K562 (cell line): ENCODE data around the gene MRPS33. TPM values are rescaled to one million over a fixed set of nuclear protein-coding genes. Genes with fewer than 3 reads are reported as not detected.
A peak's percentile ranks its signal among the peaks of the same experiment; 100 is the strongest.

Experiments used
- ATAC-seq: fragments of 200-7000 bp; cut with Tn5 transposase; 3 replicates; pipeline ENCODE4 v1.9.1; 2020; ENCODE audit warnings: moderate library complexity
- BruUV-seq: library from RNA; stranded (reverse); fragments of 400-500 nt; replicated peaks from 2 replicates; lab custom pipeline; 2021; lab: Mats Ljungman, UMichigan
- CTCF ChIA-PET: fragments of 300-600 bp; formaldehyde crosslinking; extraction: SDS; loops from one replicate; lab custom pipeline; 2021; ENCODE audit warnings: low intra/inter-chr PET ratio; lab: Yijun Ruan, JAX
- POLR2A ChIA-PET: fragments of 300-600, 350-650 bp; sonication (Branson Sonifier 250); formaldehyde crosslinking; extraction: SDS; loops from one replicate; lab custom pipeline; 2021; ENCODE audit warnings: antibody characterized with exemption, inconsistent platforms; lab: Yijun Ruan, JAX
- DNase-seq, 4 experiments: peaks; one replicate each; pipeline versions ENCODE4 v3.0.0 to v3.0.0-alpha.2; 2011 to 2018; ENCODE audit warnings: low spot score in 3 of 4, mixed read lengths in 3 of 4; ENCODE audit errors: extremely low read depth in 1 of 4
- FAIRE-seq: peaks from 2 replicates; lab custom pipeline; 2011; peaks lifted over from hg19 to GRCh38; lab: Jason Lieb, UNC
- H2AFZ ChIP-seq: 2 replicates; pipeline ENCODE4 v1.6.0; 2011; ENCODE audit warnings: low read depth, low read length, control low read depth, inconsistent platforms
- H3K27ac ChIP-seq: fragments of 200-600 bp; 3 replicates; pipeline ENCODE4 v1.8.0; 2011; ENCODE audit warnings: low read depth, mild to moderate bottlenecking, control low read depth, inconsistent platforms, low read length, moderate library complexity, mixed read lengths; ENCODE audit errors: extremely low read depth
- H3K27me3 ChIP-seq, 2 experiments: fragments of 300-600 bp in 1 of 2; 2 replicates in 1 of 2; 3 replicates in 1 of 2; pipeline versions ENCODE4 v1.6.0 to v1.8.0; 2011; ENCODE audit warnings: inconsistent platforms in 2 of 2, low read length in 2 of 2, mild to moderate bottlenecking in 1 of 2, mixed read lengths in 1 of 2, moderate library complexity in 1 of 2; ENCODE audit not compliant: control insufficient read depth in 2 of 2, insufficient read depth in 2 of 2
- H3K36me3 ChIP-seq: fragments of 300-600 bp; 3 replicates; pipeline ENCODE4 v1.8.0; 2011; ENCODE audit warnings: mild to moderate bottlenecking, low read length, inconsistent platforms; ENCODE audit not compliant: control insufficient read depth, insufficient read depth
- H3K4me1 ChIP-seq, 2 experiments: fragments of 200-600 bp in 1 of 2; replicated peaks in 1 of 2; 2 replicates in 1 of 2; 3 replicates in 1 of 2; pipeline versions ENCODE4 v1.5.1 to v1.8.0; 2011; ENCODE audit warnings: inconsistent platforms in 2 of 2, low read length in 2 of 2, mild to moderate bottlenecking in 1 of 2, mixed read lengths in 1 of 2, moderate library complexity in 1 of 2; ENCODE audit not compliant: control insufficient read depth in 2 of 2, insufficient read depth in 2 of 2
- H3K4me2 ChIP-seq: 2 replicates; pipeline ENCODE4 v1.6.1; 2011; ENCODE audit warnings: low read length, control low read depth, inconsistent platforms, mixed read lengths; ENCODE audit not compliant: insufficient read depth
- H3K4me3 ChIP-seq: fragments of 200-600 bp; sonication (generic), shearing (Covaris generic); 2 replicates; pipeline ENCODE4 v1.5.1; 2016; ENCODE audit warnings: control low read depth, inconsistent platforms
- H3K79me2 ChIP-seq: fragments of 200-600 bp; 3 replicates; pipeline ENCODE4 v1.8.0; 2011; ENCODE audit warnings: low read length, inconsistent platforms; ENCODE audit not compliant: control insufficient read depth, insufficient read depth
- H3K9ac ChIP-seq, 2 experiments: 2 replicates each; pipeline versions ENCODE4 v1.6.0 to v1.6.1; 2011; ENCODE audit warnings: low read depth in 2 of 2, low read length in 2 of 2, control low read depth in 1 of 2, inconsistent platforms in 1 of 2, mild to moderate bottlenecking in 1 of 2, mixed read lengths in 1 of 2; ENCODE audit not compliant: insufficient read depth in 1 of 2
- H3K9me1 ChIP-seq: one replicate; pipeline ENCODE4 v1.6.0; 2011; ENCODE audit warnings: inconsistent platforms, mild to moderate bottlenecking, low read length, moderate library complexity; ENCODE audit not compliant: control insufficient read depth, insufficient read depth
- H3K9me3 ChIP-seq: replicated peaks from 2 replicates; pipeline ENCODE4 v1.5.1; 2011; ENCODE audit warnings: low read depth, low read length, inconsistent platforms; ENCODE audit not compliant: control insufficient read depth, insufficient read depth
- H4K20me1 ChIP-seq: replicated peaks from 2 replicates; pipeline ENCODE4 v1.6.1; 2011; ENCODE audit warnings: low read length, inconsistent platforms, mixed read lengths; ENCODE audit not compliant: control insufficient read depth, insufficient read depth
- CEBPB ChIP-seq: fragments of 450-650 bp; IDR thresholded peaks from 2 replicates; pipeline ENCODE4 v1.6.1; 2016; ENCODE audit warnings: missing genetic modification characterization, missing compliant biosample characterization
- CHD4 ChIP-seq: fragments of 200-600 bp; sonication (generic); IDR thresholded peaks from 3 replicates; pipeline ENCODE4 v1.6.1; 2012; ENCODE audit warnings: low read depth, mild to moderate bottlenecking, mixed read lengths, low read length, inconsistent platforms; ENCODE audit not compliant: insufficient read depth, insufficient replicate concordance, poor library complexity, severe bottlenecking
- EWSR1 ChIP-seq: fragments of 450-650 bp; IDR thresholded peaks from 2 replicates; pipeline ENCODE4 v1.6.1; 2018; ENCODE audit warnings: borderline replicate concordance, mild to moderate bottlenecking, low read depth, moderate library complexity; ENCODE audit not compliant: partially characterized antibody
- FOSL1 ChIP-seq: fragments of 200-800 bp; sonication (Bioruptor generic); conservative IDR thresholded peaks from 2 replicates; pipeline ENCODE4 v1.6.1; 2016; ENCODE audit warnings: missing genetic modification characterization, missing compliant biosample characterization
- FOXJ2 ChIP-seq: fragments of 200-800 bp; sonication (Bioruptor generic); IDR thresholded peaks from 2 replicates; pipeline ENCODE4 v1.6.1; 2016; ENCODE audit warnings: missing genetic modification characterization, missing compliant biosample characterization
- FOXM1 ChIP-seq, 2 experiments: fragments of 450-650 bp in 1 of 2; sonication (generic) in 1 of 2; formaldehyde crosslinking in 1 of 2; IDR thresholded peaks; 2 replicates each; pipeline versions ENCODE4 v1.6.1 to v1.9.0; 2017 to 2022; ENCODE audit warnings: low read depth in 2 of 2, mild to moderate bottlenecking in 2 of 2, missing genetic modification reagents in 1 of 2, moderate library complexity in 1 of 2
- RBM34 ChIP-seq: fragments of 200-400 bp; formaldehyde crosslinking; IDR thresholded peaks from 2 replicates; pipeline ENCODE4 v1.6.1; 2018; ENCODE audit warnings: low read length, borderline replicate concordance; ENCODE audit not compliant: insufficient read depth
- RFX1 ChIP-seq: fragments of 450-650 bp; IDR thresholded peaks from 2 replicates; pipeline ENCODE4 v1.6.1; 2016; ENCODE audit warnings: mild to moderate bottlenecking, moderate library complexity
- ZC3H8 ChIP-seq: fragments of 450-650 bp; IDR thresholded peaks from 2 replicates; pipeline ENCODE4 v1.6.1; 2017
- ZNF584 ChIP-seq: fragments of 200-800 bp; sonication (Bioruptor generic); IDR thresholded peaks from 2 replicates; pipeline ENCODE4 v1.6.1; 2016; ENCODE audit warnings: low read depth, mild to moderate bottlenecking, missing genetic modification characterization, missing compliant biosample characterization
- ZNF766 ChIP-seq: fragments of 200-800 bp; sonication (Bioruptor generic); conservative IDR thresholded peaks from 2 replicates; pipeline ENCODE4 v1.6.1; 2016; ENCODE audit warnings: missing genetic modification characterization, missing compliant biosample characterization
- WGBS: fragments of 100-300 bp; shearing (Covaris generic); methylation state at CpG from one replicate; pipeline ENCODE4 v1.1.6; 2016; ENCODE audit warnings: low coverage, mixed read lengths; ENCODE audit not compliant: insufficient coverage; ENCODE audit errors: missing lambda C conversion rate; 5-methylcytosine and 5-hydroxymethylcytosine counted together
- in situ Hi-C: fragments of 300-500 bp; cut with MboI; formaldehyde crosslinking; loops from 4 replicates; pipeline ENCODE4 v1.15.0; 2018; ENCODE audit warnings: inconsistent platforms, mixed read lengths
- intact Hi-C: fragments of 100-400 bp; cut with micrococcal nuclease; formaldehyde crosslinking; loops from 2 replicates; pipeline ENCODE4 v1.14.2; 2022
- polyA plus RNA-seq, 8 experiments: library from polyadenylated mRNA; depleted of rRNA in 4 of 8; stranded (reverse) in 5 of 8; unstranded in 3 of 8; fragments of >200 nt; fragmentation: Nextera tagmentation in 2 of 8; fragmentation: Illumina TruSeq in 1 of 8; extraction: Ambion mirVana in 2 of 8; extraction: Trizol in 1 of 8; gene quantifications; 2 replicates each; pipeline versions ENCODE4 v1.2.1 to v1.2.3, GENCODE V29; 2011 to 2014; ENCODE audit warnings: inconsistent platforms in 1 of 8, missing spikeins in 1 of 8
- total RNA-seq, 7 experiments: library from RNA; depleted of rRNA in 6 of 7; stranded (reverse); fragments of >200 nt in 6 of 7; fragmentation: Illumina TruSeq in 2 of 7; extraction: Trizol in 2 of 7; gene quantifications; 2 replicates each; pipeline versions ENCODE4 v1.2.1 to v1.2.3, GENCODE V29; 2011 to 2021; ENCODE audit warnings: low replicate concordance in 1 of 7

The MRPS33 gene
- total and polyA plus RNA-seq, 9 of the 15 experiments (the other 6 are each of a cell fraction or from before 2014, with no cell fraction given), result 81.1 to 442 (median 149) TPM

DNA sequence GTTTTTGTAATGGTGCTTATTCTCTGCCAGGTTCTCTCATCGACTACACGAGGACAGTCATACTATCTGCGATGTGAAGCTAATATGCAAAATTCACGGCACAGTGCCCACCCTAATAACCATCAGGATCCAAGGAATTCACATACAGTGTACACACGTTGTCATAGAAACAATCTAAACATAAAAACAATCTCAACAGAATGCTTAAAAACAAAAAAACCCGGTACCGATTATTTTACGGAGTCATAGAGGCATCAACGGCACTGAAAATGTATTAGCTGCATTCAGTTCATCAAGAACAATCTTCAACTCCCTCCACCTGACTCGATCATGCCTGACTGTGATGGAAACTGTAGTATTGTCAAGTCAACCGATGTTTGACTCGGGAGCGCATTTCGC lies 628 bp downstream of the MRPS33 start:
- H3K79me2 ChIP-seq, result peaks cover 31% of the 10 kb centered on the region
- peak overlapping the region; percentile 82 to 89; a peak in 3 of 4 replicates for H3K9ac ChIP-seq
- H3K9me1 ChIP-seq, result no peaks in the 10 kb centered on the region
- in situ Hi-C loops, result loop anchor here (5.0 kb wide), 1 partner anchor 202 kb away; no protein-coding TSS in a partner anchor
- intact Hi-C loops, result loop anchor here (5.0 kb wide), 3 partner anchors 92 to 537 kb away; partner anchors contain the start of genes BRAF, MKRN1 and NDUFB2
- CTCF ChIA-PET, result no interaction called here
- H3K27me3 ChIP-seq, result peaks cover 0 to 2% of the 10 kb centered on the region in 2 experiments; a peak in 1 of 5 replicates
- H3K9me3 ChIP-seq, result peaks cover 5% of the 10 kb centered on the region
- H3K4me1 ChIP-seq, result peaks cover 8 to 21% of the 10 kb centered on the region in 2 experiments; a peak in 2 of 5 replicates
- ATAC-seq, result peak; percentile 15
- H4K20me1 ChIP-seq, result no peaks in the 10 kb centered on the region
- BruUV-seq, result no TSS peak
- POLR2A ChIA-PET, result interaction anchor here (0.5 to 2.0 kb wide), 9 partner anchors 8 to 513 kb away, joined by 3 to 9 read pairs (median 4); no protein-coding TSS in a partner anchor
- peak; percentile 29 for FAIRE-seq
- peak in 2 of 4 experiments; percentile 43 to 48 for DNase-seq
- H3K4me3 ChIP-seq, result peak overlapping the region; percentile 53
- H3K27ac ChIP-seq, result peak overlapping the region; percentile 80
- 3% methylated on average over 14 of the region's 14 CpGs for WGBS
- H3K4me2 ChIP-seq, result peak overlapping the region; percentile 98
- H3K36me3 ChIP-seq, result peaks cover 23% of the 10 kb centered on the region; the same call in 2 of the 3 replicates
- peak overlapping the region; percentile 100 for H2AFZ ChIP-seq
- TF ChIP-seq FOXM1 (IDR thresholded peaks at IDR 0.05; ENCODE audit: low read depth) (no peak), FOXM1 (CRISPR knock-in tag; IDR thresholded peaks at IDR 0.05; ENCODE audit: low read depth) (0 out of 2 replicates have a peak, but pooled peaks have one; percentile 9), CEBPB (no peak), CHD4 (no peak), EWSR1 (no peak), RBM34 (0 out of 2 replicates have a peak, but pooled peaks have one; percentile 16), RFX1 (peak; percentile 88), ZNF584 (CRISPR knock-in tag) (peak; percentile 16; the same call in 1 of the 2 replicates), FOXJ2 (tag) (peak; percentile 89), FOSL1 (tag) (no peak), ZC3H8 (0 out of 2 replicates have a peak, but pooled peaks have one; percentile 52), ZNF766 (CRISPR knock-in tag) (peak; percentile 15; the same call in 1 of the 2 replicates)
